K562 (cell line): ENCODE data around the gene DAB2IP.

ENCODE experiments used
- CBX3 ChIP-seq, 2 experiments: IDR thresholded peaks; 1 replicate in 1 of 2; 2 replicates in 1 of 2; pipeline ENCODE4 v1.6.1; 2012; ENCODE audit warnings: inconsistent platforms in 2 of 2, low read length in 2 of 2, borderline replicate concordance in 1 of 2, control low read depth in 1 of 2
- JUND ChIP-seq, 2 experiments: IDR thresholded peaks; 2 replicates in 1 of 2; 3 replicates in 1 of 2; pipeline ENCODE4 v1.6.1; 2011; ENCODE audit warnings: borderline replicate concordance in 2 of 2, low read depth in 2 of 2, low read length in 2 of 2, improper control_type of control experiment in 1 of 2, missing biosample characterization in 1 of 2, missing genetic modification characterization in 1 of 2, missing genetic modification reagents in 1 of 2
- MXI1 ChIP-seq: IDR thresholded peaks from 2 replicates; pipeline ENCODE4 v1.6.1; 2011; ENCODE audit warnings: low read depth, mild to moderate bottlenecking, improper control_type of control experiment, low read length
- SAP30 ChIP-seq: fragments of 200-600 bp; sonication (generic); IDR thresholded peaks from 2 replicates; pipeline ENCODE4 v1.6.1; 2012; ENCODE audit warnings: borderline replicate concordance, low read depth, mild to moderate bottlenecking, moderate library complexity, low read length, control low read depth, inconsistent platforms; ENCODE audit not compliant: insufficient read depth, poor library complexity, severe bottlenecking
- TF ChIP-seq, protein P1 (sequence below): IDR thresholded peaks from 2 replicates; pipeline ENCODE4 v1.6.1; 2011; ENCODE audit not compliant: insufficient read length; ENCODE audit errors: extremely low read depth

DNA sequence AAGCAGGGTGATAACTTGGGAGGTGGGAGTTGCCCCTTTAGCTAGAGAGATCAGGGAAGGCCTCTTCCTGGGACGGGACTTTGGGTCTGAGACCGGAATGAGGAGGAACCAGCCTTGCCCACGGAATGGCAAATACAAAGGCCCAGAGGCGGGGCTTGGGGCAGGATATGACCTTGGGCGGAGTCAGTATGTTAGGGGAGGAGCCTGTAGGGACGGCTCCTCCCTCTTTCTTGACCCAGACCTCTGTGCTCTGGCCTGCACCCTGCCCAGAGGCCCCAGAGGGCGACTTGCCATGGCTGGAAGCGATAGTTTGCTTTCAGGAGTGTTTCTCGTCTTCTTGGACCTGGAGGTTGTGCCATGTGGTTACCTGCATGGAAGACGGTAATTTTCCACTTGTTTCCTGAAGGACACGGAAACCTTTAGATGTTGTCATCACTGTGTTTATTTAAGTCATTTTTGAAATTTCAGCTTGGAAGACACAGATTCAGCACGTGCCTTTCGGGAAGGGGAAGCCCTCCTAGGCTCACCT, 85.6 kb downstream of the DAB2IP start:
- TF ChIP-seq SAP30 (no peak), JUND (IDR thresholded peaks at IDR 0.05; ENCODE audit: borderline replicate concordance, low read depth, low read length) (no peak), JUND (tag; IDR thresholded peaks at IDR 0.05; ENCODE audit: borderline replicate concordance, low read depth, low read length) (no peak), MXI1 (no peak), CBX3 (IDR thresholded peaks at IDR 0.05; ENCODE audit: borderline replicate concordance in 1 of 2, low read length in 2 of 2) (no peak)
- TF ChIP-seq, protein P1, sequence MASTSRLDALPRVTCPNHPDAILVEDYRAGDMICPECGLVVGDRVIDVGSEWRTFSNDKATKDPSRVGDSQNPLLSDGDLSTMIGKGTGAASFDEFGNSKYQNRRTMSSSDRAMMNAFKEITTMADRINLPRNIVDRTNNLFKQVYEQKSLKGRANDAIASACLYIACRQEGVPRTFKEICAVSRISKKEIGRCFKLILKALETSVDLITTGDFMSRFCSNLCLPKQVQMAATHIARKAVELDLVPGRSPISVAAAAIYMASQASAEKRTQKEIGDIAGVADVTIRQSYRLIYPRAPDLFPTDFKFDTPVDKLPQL: no peak
